ENCODE results near the gene AK5. TPM values are rescaled to one million over a fixed set of nuclear protein-coding genes. Genes with fewer than 3 reads are reported as not detected.

The AK5 gene
- total and polyA plus RNA-seq, 3 donors from 2014 or later: 28.0 to 40.4 (median 28.7) TPM

- Histone ChIP-seq H3K27ac (no peak overlapping the region), H3K36me3 (ENCODE audit: low read depth, missing control alignments) (no peaks in the 10 kb centered on the region), H3K4me3 (no peak overlapping the region), H3K27me3 (no peaks in the 10 kb centered on the region), H3K4me1 (no peaks in the 10 kb centered on the region), H3K9me3 (no peaks in the 10 kb centered on the region)
- TF ChIP-seq POLR2A (IDR thresholded peaks at IDR 0.05) (no peak), CTCF (IDR thresholded peaks at IDR 0.05) (no peak)
- intact Hi-C loops (cut with DNase I; ENCODE audit: low total_unique reads): no loop called here
- DNase-seq: no peak
Measured at GRCh38 chr1:77498918-77499317, 217.1 kb downstream of the AK5 start.

GRCh38 chr1:77499466-77499865, 217.6 kb downstream of the AK5 start:
- no peak overlapping the region for H3K27ac ChIP-seq
- no peaks in the 10 kb centered on the region for H3K36me3 ChIP-seq (ENCODE audit: low read depth, missing control alignments)
- H3K4me1 ChIP-seq: no peaks in the 10 kb centered on the region
- no peak overlapping the region for H3K4me3 ChIP-seq
- intact Hi-C loops (cut with DNase I; ENCODE audit: low total_unique reads): no loop called here
- no peaks in the 10 kb centered on the region for H3K27me3 ChIP-seq
- no peak for TF ChIP-seq POLR2A (IDR thresholded peaks at IDR 0.05)
- no peak for TF ChIP-seq CTCF (IDR thresholded peaks at IDR 0.05)
- DNase-seq: no peak
- 77 to 88% methylated on average over 4 to 5 of the region's 5 CpGs for WGBS, 2 donors
- H3K9me3 ChIP-seq: no peaks in the 10 kb centered on the region

- WGBS, 2 donors: 42 to 46% methylated on average over 4 of the region's 4 CpGs
- no peak for TF ChIP-seq POLR2A (IDR thresholded peaks at IDR 0.05)
- no peak for TF ChIP-seq CTCF (IDR thresholded peaks at IDR 0.05)
Measured at GRCh38 chr1:77504986-77505385, 223.2 kb downstream of the AK5 start.

GRCh38 chr1:77506771-77507170, 225.0 kb downstream of the AK5 start:
- Histone ChIP-seq H3K4me3 (no peak overlapping the region), H3K36me3 (ENCODE audit: low read depth, missing control alignments) (no peaks in the 10 kb centered on the region), H3K4me1 (no peaks in the 10 kb centered on the region), H3K27ac (no peak overlapping the region), H3K9me3 (no peaks in the 10 kb centered on the region), H3K27me3 (no peaks in the 10 kb centered on the region)
- WGBS, 2 donors: 72 to 94% methylated on average over 4 of the region's 4 CpGs
- intact Hi-C loops (cut with DNase I; ENCODE audit: low total_unique reads): no loop called here
- no peak for DNase-seq
- TF ChIP-seq POLR2A (IDR thresholded peaks at IDR 0.05): no peak
- TF ChIP-seq CTCF (IDR thresholded peaks at IDR 0.05): no peak

More at GRCh38 chr1:77504986-77505385, 223.2 kb downstream of the AK5 start:
- intact Hi-C loops (cut with DNase I; ENCODE audit: low total_unique reads): no loop called here
- Histone ChIP-seq H3K36me3 (ENCODE audit: low read depth, missing control alignments) (no peaks in the 10 kb centered on the region), H3K27ac (no peak overlapping the region), H3K4me3 (no peak overlapping the region), H3K27me3 (no peaks in the 10 kb centered on the region), H3K4me1 (no peaks in the 10 kb centered on the region), H3K9me3 (no peaks in the 10 kb centered on the region)
- no peak for DNase-seq

GRCh38 chr1:77509051-77509492, 227.3 kb downstream of the AK5 start:
- no peak for DNase-seq
- Histone ChIP-seq H3K36me3 (ENCODE audit: low read depth, missing control alignments) (no peaks in the 10 kb centered on the region), H3K27ac (no peak overlapping the region), H3K9me3 (no peaks in the 10 kb centered on the region), H3K4me3 (no peak overlapping the region), H3K27me3 (no peaks in the 10 kb centered on the region), H3K4me1 (no peaks in the 10 kb centered on the region)
- intact Hi-C loops (cut with DNase I; ENCODE audit: low total_unique reads): no loop called here
- TF ChIP-seq POLR2A (IDR thresholded peaks at IDR 0.05) (no peak), CTCF (IDR thresholded peaks at IDR 0.05) (no peak)
- WGBS, 2 donors: 70 to 72% methylated on average over 3 of the region's 3 CpGs
